HG02938 (cell line): ENCODE data around the gene UBE2E1.
"Not testable (repeated sequence)": the region's sequence is repeated elsewhere in the genome, so short reads cannot be mapped to it uniquely, and the experiment has no call there.

Experiments used
- ATAC-seq: cut with Tn5 transposase; IDR thresholded peaks from one replicate; pipeline ENCODE4 v1.9.1; 2021; ENCODE audit warnings: mild to moderate bottlenecking, moderate library complexity; ENCODE audit not compliant: unreplicated experiment

UBE2E1 gene

GRCh38 chr3:23840521-23840920 is 34.8 kb downstream of the UBE2E1 start:
- ATAC-seq: no peak

- ATAC-seq: no peak
Measured at GRCh38 chr3:23843869-23844268, 38.1 kb downstream of the UBE2E1 start.

GRCh38 chr3:23845326-23846216 is 39.8 kb downstream of the UBE2E1 start:
- no peak for ATAC-seq

GRCh38 chr3:23849462-23849861 is 43.7 kb downstream of the UBE2E1 start:
- not testable (repeated sequence) for ATAC-seq

GRCh38 chr3:23856286-23856685 is 50.5 kb downstream of the UBE2E1 start:
- no peak for ATAC-seq

- no peak for ATAC-seq
Measured at GRCh38 chr3:23859012-23859743, 53.4 kb downstream of the UBE2E1 start.

- ATAC-seq: no peak
Measured at GRCh38 chr3:23859839-23860382, 54.2 kb downstream of the UBE2E1 start.

GRCh38 chr3:23861689-23862088 is 55.9 kb downstream of the UBE2E1 start:
- ATAC-seq: no peak

- no peak for ATAC-seq
Measured at GRCh38 chr3:23863060-23863459, 57.3 kb downstream of the UBE2E1 start.

- ATAC-seq: no peak
Measured at GRCh38 chr3:23864931-23865330, 59.2 kb downstream of the UBE2E1 start.

GRCh38 chr3:23865595-23866396 is 60.0 kb downstream of the UBE2E1 start:
- ATAC-seq: peak; percentile 97

GRCh38 chr3:23867400-23867799 is 61.6 kb downstream of the UBE2E1 start:
- no peak for ATAC-seq

GRCh38 chr3:23867838-23868237 is 62.1 kb downstream of the UBE2E1 start:
- no peak for ATAC-seq

GRCh38 chr3:23869977-23870662 is 64.4 kb downstream of the UBE2E1 start:
- ATAC-seq: no peak

GRCh38 chr3:23870663-23871043 is 64.9 kb downstream of the UBE2E1 start:
- not testable (repeated sequence) for ATAC-seq

GRCh38 chr3:23871361-23871760 is 65.6 kb downstream of the UBE2E1 start:
- ATAC-seq: not testable (repeated sequence)

GRCh38 chr3:23872330-23872729 is 66.6 kb downstream of the UBE2E1 start:
- no peak for ATAC-seq

GRCh38 chr3:23873941-23874340 is 68.2 kb downstream of the UBE2E1 start:
- no peak for ATAC-seq

GRCh38 chr3:23874359-23875112 is 68.8 kb downstream of the UBE2E1 start:
- ATAC-seq: no peak
